HepG2 (cell line): ENCODE measurements around the gene FBXO41. TPM values are rescaled to one million over a fixed set of nuclear protein-coding genes. Genes with fewer than 3 reads are reported as not detected.

Experiments used
- BCL6 ChIP-seq: IDR thresholded peaks from 2 replicates; pipeline ENCODE4 v1.6.1; 2016; ENCODE audit warnings: missing genetic modification reagents, missing compliant biosample characterization
- FIP1L1 ChIP-seq: fragments of 200-400 bp; formaldehyde crosslinking; IDR thresholded peaks from 2 replicates; pipeline ENCODE4 v1.6.1; 2018; ENCODE audit warnings: low read depth, mild to moderate bottlenecking, low read length, moderate library complexity, borderline replicate concordance; ENCODE audit not compliant: insufficient read depth
- PLSCR1 ChIP-seq: sonication (generic); formaldehyde crosslinking; IDR thresholded peaks from 2 replicates; pipeline ENCODE4 v1.5.0; 2020; ENCODE audit warnings: missing genetic modification reagents, mild to moderate bottlenecking, borderline replicate concordance
- SATB2 ChIP-seq: sonication (generic); formaldehyde crosslinking; IDR thresholded peaks from 2 replicates; pipeline ENCODE4 v1.5.0; 2020; ENCODE audit warnings: missing genetic modification reagents
- UBTF ChIP-seq: sonication (generic); formaldehyde crosslinking; IDR thresholded peaks from 2 replicates; pipeline ENCODE4 v1.4.0; 2020; ENCODE audit warnings: mild to moderate bottlenecking, missing genetic modification reagents
- ZBTB38 ChIP-seq: sonication (generic); formaldehyde crosslinking; IDR thresholded peaks from 2 replicates; pipeline ENCODE4 v1.5.1; 2020; ENCODE audit warnings: mild to moderate bottlenecking, missing genetic modification reagents
- ZNF558 ChIP-seq: sonication (generic); formaldehyde crosslinking; IDR thresholded peaks from 2 replicates; pipeline ENCODE4 v1.9.0; 2022; ENCODE audit warnings: mild to moderate bottlenecking, missing genetic modification reagents, borderline replicate concordance
- ZNF710 ChIP-seq: sonication (generic); formaldehyde crosslinking; IDR thresholded peaks from 2 replicates; pipeline ENCODE4 v1.5.0; 2020; ENCODE audit warnings: mild to moderate bottlenecking, missing genetic modification reagents, borderline replicate concordance
- polyA plus RNA-seq, 8 experiments: library from polyadenylated mRNA; depleted of rRNA in 3 of 8; stranded (reverse) in 7 of 8; unstranded in 1 of 8; fragments of >200 nt; fragmentation: Illumina TruSeq in 4 of 8; extraction: Trizol in 4 of 8; gene quantifications; 2 replicates each; pipeline versions ENCODE4 v1.2.1 to v1.2.3, GENCODE V29; 2011 to 2016; ENCODE audit warnings: low read depth in 4 of 8, missing spikeins in 1 of 8, mixed read lengths in 1 of 8; ENCODE audit not compliant: insufficient read depth in 1 of 8
- total RNA-seq, 5 experiments: library from RNA; depleted of rRNA; stranded (reverse); fragments of >200 nt; fragmentation: Illumina TruSeq; extraction: Trizol; gene quantifications; 2 replicates each; pipeline ENCODE4 v1.2.3, GENCODE V29; 2016; ENCODE audit warnings: low read depth in 1 of 5
- TF ChIP-seq, protein P1 (sequence below): sonication (generic); formaldehyde crosslinking; conservative IDR thresholded peaks from 2 replicates; pipeline ENCODE4 v1.4.0; 2020; ENCODE audit warnings: missing genetic modification reagents
- TF ChIP-seq, protein P2 (sequence below): sonication (generic); formaldehyde crosslinking; IDR thresholded peaks from 2 replicates; pipeline ENCODE4 v1.4.0; 2020; ENCODE audit warnings: mild to moderate bottlenecking, missing genetic modification reagents

FBXO41 gene
- total and polyA plus RNA-seq, 2 of the 13 experiments (the other 11 are each of a cell fraction or from before 2014, with no cell fraction given), result 4.2 to 10.3 TPM

GRCh38 chr2:73223821-73224220 is 60.5 kb downstream of the FBXO41 start (continued):
- TF ChIP-seq UBTF (no peak), PLSCR1 (CRISPR knock-in tag) (no peak), ZNF710 (CRISPR knock-in tag) (no peak), FIP1L1 (no peak), BCL6 (CRISPR knock-in tag) (no peak), ZBTB38 (CRISPR knock-in tag) (no peak), ZNF558 (CRISPR knock-in tag) (no peak), SATB2 (CRISPR knock-in tag) (no peak)
- TF ChIP-seq, protein P1, sequence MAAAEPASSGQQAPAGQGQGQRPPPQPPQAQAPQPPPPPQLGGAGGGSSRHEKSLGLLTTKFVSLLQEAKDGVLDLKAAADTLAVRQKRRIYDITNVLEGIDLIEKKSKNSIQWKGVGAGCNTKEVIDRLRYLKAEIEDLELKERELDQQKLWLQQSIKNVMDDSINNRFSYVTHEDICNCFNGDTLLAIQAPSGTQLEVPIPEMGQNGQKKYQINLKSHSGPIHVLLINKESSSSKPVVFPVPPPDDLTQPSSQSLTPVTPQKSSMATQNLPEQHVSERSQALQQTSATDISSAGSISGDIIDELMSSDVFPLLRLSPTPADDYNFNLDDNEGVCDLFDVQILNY, result no peak
- TF ChIP-seq, protein P2, sequence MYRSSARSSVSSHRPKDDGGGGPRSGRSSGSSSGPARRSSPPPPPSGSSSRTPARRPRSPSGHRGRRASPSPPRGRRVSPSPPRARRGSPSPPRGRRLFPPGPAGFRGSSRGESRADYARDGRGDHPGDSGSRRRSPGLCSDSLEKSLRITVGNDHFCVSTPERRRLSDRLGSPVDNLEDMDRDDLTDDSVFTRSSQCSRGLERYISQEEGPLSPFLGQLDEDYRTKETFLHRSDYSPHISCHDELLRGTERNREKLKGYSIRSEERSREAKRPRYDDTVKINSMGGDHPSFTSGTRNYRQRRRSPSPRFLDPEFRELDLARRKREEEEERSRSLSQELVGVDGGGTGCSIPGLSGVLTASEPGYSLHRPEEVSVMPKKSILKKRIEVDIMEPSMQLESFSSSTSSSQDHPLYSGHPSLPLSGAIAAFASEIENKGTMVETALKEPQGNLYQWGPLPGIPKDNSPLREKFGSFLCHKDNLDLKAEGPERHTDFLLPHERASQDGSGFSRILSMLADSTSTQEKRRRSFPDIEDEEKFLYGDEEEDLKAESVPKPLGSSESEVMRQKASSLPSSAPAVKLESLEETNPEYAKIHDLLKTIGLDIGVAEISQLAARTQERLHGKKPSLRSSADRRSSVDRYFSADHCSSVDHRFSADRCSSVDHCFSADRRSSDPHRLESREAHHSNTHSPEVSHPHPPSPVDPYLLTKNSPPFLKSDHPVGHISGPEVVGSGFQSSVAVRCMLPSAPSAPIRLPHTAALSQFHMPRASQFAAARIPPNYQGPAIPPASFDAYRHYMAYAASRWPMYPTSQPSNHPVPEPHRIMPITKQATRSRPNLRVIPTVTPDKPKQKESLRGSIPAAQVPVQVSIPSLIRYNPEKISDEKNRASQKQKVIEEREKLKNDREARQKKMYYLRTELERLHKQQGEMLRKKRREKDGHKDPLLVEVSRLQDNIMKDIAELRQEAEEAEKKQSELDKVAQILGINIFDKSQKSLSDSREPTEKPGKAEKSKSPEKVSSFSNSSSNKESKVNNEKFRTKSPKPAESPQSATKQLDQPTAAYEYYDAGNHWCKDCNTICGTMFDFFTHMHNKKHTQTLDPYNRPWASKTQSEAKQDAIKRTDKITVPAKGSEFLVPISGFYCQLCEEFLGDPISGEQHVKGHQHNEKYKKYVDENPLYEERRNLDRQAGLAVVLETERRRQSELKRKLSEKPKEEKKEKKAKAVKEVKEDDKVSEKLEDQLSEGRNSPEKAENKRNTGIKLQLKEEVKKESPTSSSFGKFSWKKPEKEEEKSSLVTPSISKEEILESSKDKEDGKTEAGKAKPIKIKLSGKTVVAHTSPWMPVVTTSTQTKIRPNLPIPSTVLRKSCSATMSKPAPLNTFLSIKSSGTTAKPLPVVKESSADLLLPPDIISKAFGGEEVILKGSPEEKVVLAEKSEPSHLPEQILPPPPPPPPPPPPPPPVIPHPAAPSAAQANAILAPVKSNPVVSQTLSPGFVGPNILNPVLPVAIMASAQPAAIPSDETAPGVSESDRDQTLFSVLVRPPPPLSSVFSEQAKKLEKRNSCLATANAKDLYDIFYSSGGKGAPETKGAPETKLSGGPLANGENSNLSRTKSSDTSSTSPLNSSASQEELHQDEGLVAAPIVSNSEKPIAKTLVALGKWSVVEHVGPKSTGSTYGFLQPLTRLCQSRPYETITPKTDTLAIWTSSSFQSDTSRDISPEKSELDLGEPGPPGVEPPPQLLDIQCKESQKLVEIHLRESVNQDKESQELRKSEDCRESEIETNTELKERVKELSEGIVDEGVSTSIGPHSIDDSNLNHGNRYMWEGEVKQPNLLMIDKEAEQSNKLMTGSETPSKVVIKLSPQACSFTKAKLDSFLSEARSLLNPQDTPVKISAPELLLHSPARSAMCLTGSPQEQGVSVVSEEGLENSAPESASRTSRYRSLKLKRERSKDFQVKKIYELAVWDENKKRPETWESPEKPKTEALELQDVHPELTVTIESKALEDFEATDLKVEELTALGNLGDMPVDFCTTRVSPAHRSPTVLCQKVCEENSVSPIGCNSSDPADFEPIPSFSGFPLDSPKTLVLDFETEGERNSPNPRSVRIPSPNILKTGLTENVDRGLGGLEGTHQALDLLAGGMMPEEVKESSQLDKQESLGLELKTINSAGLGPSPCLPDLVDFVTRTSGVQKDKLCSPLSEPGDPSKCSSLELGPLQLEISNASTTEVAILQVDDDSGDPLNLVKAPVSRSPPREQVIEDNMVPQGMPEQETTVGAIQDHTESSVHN (CRISPR knock-in tag), result no peak
